ENCODE data around the gene CFAP92. TPM values are rescaled to one million over a fixed set of nuclear protein-coding genes. Genes with fewer than 3 reads are reported as not detected.

CFAP92 gene
- total RNA-seq, 1 experiment from 2014 or later: 0.92 TPM

DNA sequence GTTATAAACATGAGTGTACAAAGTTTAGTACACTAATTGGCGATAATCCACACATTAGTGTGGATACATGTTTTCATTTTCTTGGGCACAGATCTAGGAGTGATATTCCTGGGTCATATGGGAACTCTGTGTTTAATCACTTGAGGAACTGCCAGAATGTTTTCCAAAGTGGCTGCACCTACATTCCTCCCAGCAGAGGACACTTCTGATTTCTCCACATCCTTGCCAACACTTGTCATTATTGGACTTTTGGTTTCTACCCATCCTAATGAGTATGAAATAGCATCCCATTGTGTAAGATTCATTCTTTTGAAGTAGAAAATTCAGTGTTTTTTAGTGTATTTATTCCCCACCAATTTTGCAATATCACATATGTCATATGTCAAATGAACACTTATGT lies 53.6 kb downstream of the CFAP92 start:
- H4K5ac ChIP-seq (ENCODE audit: insufficient read length, low read depth, low read length): no peak overlapping the region

More for the DNA sequence above, 53.6 kb downstream of the CFAP92 start:
- Mint-ChIP-seq H3K4me1 (no peaks in the 10 kb centered on the region), H3K27ac (no peak overlapping the region), H3K9me3 (no peaks in the 10 kb centered on the region), H3K27me3 (ENCODE audit: low read depth) (peaks cover 13% of the 10 kb centered on the region), H3K4me3 (no peak overlapping the region), H3K36me3 (ENCODE audit: insufficient read depth in 1 of 3, low read depth in 3 of 3) (no peaks in the 10 kb centered on the region)
- H2AK5ac ChIP-seq (ENCODE audit: insufficient read length, low read length): no peak overlapping the region
- H2BK120ac ChIP-seq (ENCODE audit: low read depth, low read length, poor library complexity, severe bottlenecking): no peak overlapping the region
- no peak overlapping the region for H2BK20ac ChIP-seq (ENCODE audit: low read depth, low read length, poor library complexity, severe bottlenecking)
- H3K56ac ChIP-seq (ENCODE audit: insufficient read length, low read depth, low read length): no peak overlapping the region
- no peak overlapping the region for H3T11ph ChIP-seq (ENCODE audit: low read length)
- no peak overlapping the region for H3K23ac ChIP-seq (ENCODE audit: insufficient read length, low read depth, low read length)
- H3K79me1 ChIP-seq (ENCODE audit: insufficient read depth, low read depth, low read length, poor library complexity, severe bottlenecking): no peaks in the 10 kb centered on the region
- TF ChIP-seq, protein P1, sequence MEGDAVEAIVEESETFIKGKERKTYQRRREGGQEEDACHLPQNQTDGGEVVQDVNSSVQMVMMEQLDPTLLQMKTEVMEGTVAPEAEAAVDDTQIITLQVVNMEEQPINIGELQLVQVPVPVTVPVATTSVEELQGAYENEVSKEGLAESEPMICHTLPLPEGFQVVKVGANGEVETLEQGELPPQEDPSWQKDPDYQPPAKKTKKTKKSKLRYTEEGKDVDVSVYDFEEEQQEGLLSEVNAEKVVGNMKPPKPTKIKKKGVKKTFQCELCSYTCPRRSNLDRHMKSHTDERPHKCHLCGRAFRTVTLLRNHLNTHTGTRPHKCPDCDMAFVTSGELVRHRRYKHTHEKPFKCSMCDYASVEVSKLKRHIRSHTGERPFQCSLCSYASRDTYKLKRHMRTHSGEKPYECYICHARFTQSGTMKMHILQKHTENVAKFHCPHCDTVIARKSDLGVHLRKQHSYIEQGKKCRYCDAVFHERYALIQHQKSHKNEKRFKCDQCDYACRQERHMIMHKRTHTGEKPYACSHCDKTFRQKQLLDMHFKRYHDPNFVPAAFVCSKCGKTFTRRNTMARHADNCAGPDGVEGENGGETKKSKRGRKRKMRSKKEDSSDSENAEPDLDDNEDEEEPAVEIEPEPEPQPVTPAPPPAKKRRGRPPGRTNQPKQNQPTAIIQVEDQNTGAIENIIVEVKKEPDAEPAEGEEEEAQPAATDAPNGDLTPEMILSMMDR (conservative IDR thresholded peaks at IDR 0.05): no peak
- H2BK5ac ChIP-seq (ENCODE audit: insufficient read length, low read length): no peak overlapping the region
- no peak overlapping the region for H3K4ac ChIP-seq (ENCODE audit: low read depth, low read length)
- no peak overlapping the region for H2BK15ac ChIP-seq (ENCODE audit: low read depth, low read length)
- no peak overlapping the region for H3K14ac ChIP-seq (ENCODE audit: insufficient read depth, low read length)
- H4K8ac ChIP-seq (replicated peaks; ENCODE audit: insufficient read length, low read depth, low read length): no peak overlapping the region
- no peak overlapping the region for H4K91ac ChIP-seq (ENCODE audit: insufficient read length, low read depth, low read length)
- no peak overlapping the region for H3K4me2 ChIP-seq (ENCODE audit: insufficient read depth, insufficient read length, low read length)
- H3K27ac ChIP-seq (ENCODE audit: insufficient read length, low read depth, low read length): no peak overlapping the region
- no peak overlapping the region for H2AFZ ChIP-seq (ENCODE audit: low read length)
- no peaks in the 10 kb centered on the region for H3K27me3 ChIP-seq (ENCODE audit: insufficient read depth, low read length)
- no peaks in the 10 kb centered on the region for H4K20me1 ChIP-seq (ENCODE audit: control insufficient read depth, insufficient read depth, insufficient read length)
- DNase-seq: no peak
- no peak overlapping the region for H3K18ac ChIP-seq (ENCODE audit: insufficient read length, low read depth, low read length)
- no peak overlapping the region for H3K9ac ChIP-seq (ENCODE audit: extremely low read depth, insufficient read length, low read length)
- no peaks in the 10 kb centered on the region for H3K9me3 ChIP-seq (ENCODE audit: control insufficient read depth, low read depth, low read length)
- no CpG with 5 or more reads among the region's 1 CpG for WGBS (ENCODE audit: extremely low coverage, insufficient read length, low lambda C conversion rate)
- H3K23me2 ChIP-seq (ENCODE audit: insufficient read length, low read depth, low read length, poor library complexity, severe bottlenecking): no peaks in the 10 kb centered on the region
- no peaks in the 10 kb centered on the region for H3K79me2 ChIP-seq (ENCODE audit: insufficient read depth, low read length)
- H3K4me1 ChIP-seq (ENCODE audit: insufficient read depth, low read length): no peaks in the 10 kb centered on the region
- H2BK12ac ChIP-seq (ENCODE audit: insufficient read length, low read depth, low read length): no peak overlapping the region
